IPS DF 6.9 (cell line): ENCODE measurements around the gene RNF208.
A peak's percentile ranks its signal among the peaks of the same experiment; 100 is the strongest.

Source experiments
- DNase-seq: peaks from one replicate; pipeline ENCODE4 v3.0.0-alpha.2; 2013; ENCODE audit warnings: low read depth, low spot score
- H3K27ac ChIP-seq: one replicate; pipeline ENCODE4 v1.5.1; 2013; ENCODE audit warnings: low read length, control low read depth
- H3K27me3 ChIP-seq: 2 replicates; pipeline ENCODE4 v1.6.1; 2013; ENCODE audit warnings: mild to moderate bottlenecking, low read length; ENCODE audit not compliant: control insufficient read depth, insufficient read depth
- H3K36me3 ChIP-seq: 2 replicates; pipeline ENCODE4 v1.6.1; 2013; ENCODE audit warnings: low read length; ENCODE audit not compliant: control insufficient read depth, insufficient read depth
- H3K4me1 ChIP-seq: 2 replicates; pipeline ENCODE4 v1.6.1; 2013; ENCODE audit warnings: low read length; ENCODE audit not compliant: control insufficient read depth, insufficient read depth
- H3K4me3 ChIP-seq: 2 replicates; pipeline ENCODE4 v1.5.1; 2013; ENCODE audit warnings: mild to moderate bottlenecking, low read length
- H3K9me3 ChIP-seq: 2 replicates; pipeline ENCODE4 v1.6.1; 2013; ENCODE audit warnings: low read length, inconsistent platforms; ENCODE audit not compliant: control insufficient read depth, insufficient read depth
- WGBS: extraction: QIAGEN DNeasy Blood & Tissue Kit; methylation state at CpG from one replicate; pipeline ENCODE4 v1.1.7; 2013; ENCODE audit warnings: mixed read lengths, missing lambda C conversion rate; ENCODE audit not compliant: insufficient read length, insufficient coverage; 5-methylcytosine and 5-hydroxymethylcytosine counted together

RNF208 gene

GRCh38 chr9:137189297-137190295 is 32.4 kb downstream of the RNF208 start:
- Histone ChIP-seq H3K36me3 (peaks cover 9% of the 10 kb centered on the region; the same call in 1 of the 2 replicates), H3K4me3 (peak overlapping the region; percentile 95; the same call in 1 of the 2 replicates), H3K4me1 (peaks cover 6% of the 10 kb centered on the region), H3K27ac (no peak overlapping the region), H3K27me3 (no peaks in the 10 kb centered on the region), H3K9me3 (no peaks in the 10 kb centered on the region)
- DNase-seq, result no peak
- WGBS, result no CpG with 5 or more reads among the region's 23 CpGs

- Histone ChIP-seq H3K27me3 (no peaks in the 10 kb centered on the region), H3K27ac (no peak within 1 kb of the TSS), H3K9me3 (no peaks in the 10 kb centered on the region), H3K36me3 (peaks cover 11% of the 10 kb centered on the region), H3K4me1 (peaks cover 6% of the 10 kb centered on the region; the same call in 1 of the 2 replicates), H3K4me3 (peak within 1 kb of the TSS; percentile 95)
- no CpG with 5 or more reads among the region's 98 CpGs for WGBS
- peak; percentile 85 for DNase-seq
Observed at GRCh38 chr9:137188490-137189296, 33.3 kb downstream of the RNF208 start, which contains the start of the genes ANAPC2 and SSNA1. TSS of gene ANAPC2 (minus strand) at chr9:137188560. CDS start at chr9:137188532, 28 bp downstream. TSS of gene SSNA1 (plus strand) at chr9:137188676. CDS start at chr9:137188727, 51 bp downstream.

- Histone ChIP-seq H3K4me1 (peaks cover 6% of the 10 kb centered on the region; the same call in 1 of the 2 replicates), H3K9me3 (no peaks in the 10 kb centered on the region), H3K27me3 (no peaks in the 10 kb centered on the region), H3K36me3 (peaks cover 16% of the 10 kb centered on the region), H3K4me3 (peak overlapping the region; percentile 95), H3K27ac (no peak overlapping the region)
- no CpG with 5 or more reads among the region's 31 CpGs for WGBS
- DNase-seq, result no peak
Observed at GRCh38 chr9:137188086-137188489, 34.0 kb downstream of the RNF208 start.

GRCh38 chr9:137187386-137187785 is 34.7 kb downstream of the RNF208 start:
- no CpG with 5 or more reads among the region's 15 CpGs for WGBS
- peaks cover 6% of the 10 kb centered on the region; the same call in 1 of the 2 replicates for H3K4me1 ChIP-seq
- H3K36me3 ChIP-seq, result peaks cover 22% of the 10 kb centered on the region
- H3K4me3 ChIP-seq, result peak overlapping the region; percentile 95; the same call in 1 of the 2 replicates
- DNase-seq, result no peak
- no peak overlapping the region for H3K27ac ChIP-seq
- no peaks in the 10 kb centered on the region for H3K9me3 ChIP-seq
- no peaks in the 10 kb centered on the region for H3K27me3 ChIP-seq

GRCh38 chr9:137186385-137186784 is 35.7 kb downstream of the RNF208 start:
- H3K9me3 ChIP-seq, result no peaks in the 10 kb centered on the region
- peaks cover 6% of the 10 kb centered on the region; the same call in 1 of the 2 replicates for H3K4me1 ChIP-seq
- H3K27me3 ChIP-seq, result no peaks in the 10 kb centered on the region
- WGBS, result no CpG with 5 or more reads among the region's 6 CpGs
- H3K27ac ChIP-seq, result no peak overlapping the region
- peaks cover 23% of the 10 kb centered on the region for H3K36me3 ChIP-seq
- DNase-seq, result no peak
- no peak overlapping the region for H3K4me3 ChIP-seq

GRCh38 chr9:137185921-137186320 is 36.1 kb downstream of the RNF208 start:
- no peak for DNase-seq
- Histone ChIP-seq H3K36me3 (peaks cover 26% of the 10 kb centered on the region), H3K27ac (no peak overlapping the region), H3K27me3 (no peaks in the 10 kb centered on the region), H3K9me3 (no peaks in the 10 kb centered on the region), H3K4me1 (peaks cover 6% of the 10 kb centered on the region; the same call in 1 of the 2 replicates), H3K4me3 (no peak overlapping the region)
- WGBS, result no CpG with 5 or more reads among the region's 19 CpGs

- no peak for DNase-seq
Observed at GRCh38 chr9:137184881-137185660, 37.0 kb downstream of the RNF208 start.

GRCh38 chr9:137183980-137184595 is 38.0 kb downstream of the RNF208 start:
- H3K27ac ChIP-seq, result no peak overlapping the region
- no CpG with 5 or more reads among the region's 27 CpGs for WGBS
- no peaks in the 10 kb centered on the region; the same call in 1 of the 2 replicates for H3K4me1 ChIP-seq
- peaks cover 31% of the 10 kb centered on the region for H3K36me3 ChIP-seq
- H3K9me3 ChIP-seq, result no peaks in the 10 kb centered on the region
- H3K27me3 ChIP-seq, result no peaks in the 10 kb centered on the region
- DNase-seq, result no peak
- H3K4me3 ChIP-seq, result no peak overlapping the region

More at GRCh38 chr9:137184881-137185660, 37.0 kb downstream of the RNF208 start:
- no peak overlapping the region for H3K4me3 ChIP-seq
- H3K4me1 ChIP-seq, result peaks cover 6% of the 10 kb centered on the region; the same call in 1 of the 2 replicates
- WGBS, result no CpG with 5 or more reads among the region's 48 CpGs
- no peaks in the 10 kb centered on the region for H3K9me3 ChIP-seq
- peaks cover 31% of the 10 kb centered on the region for H3K36me3 ChIP-seq
- H3K27ac ChIP-seq, result no peak overlapping the region
- no peaks in the 10 kb centered on the region for H3K27me3 ChIP-seq

- no peaks in the 10 kb centered on the region for H3K27me3 ChIP-seq
- no peak for DNase-seq
- H3K4me3 ChIP-seq, result no peak overlapping the region
- no peaks in the 10 kb centered on the region for H3K9me3 ChIP-seq
- no peaks in the 10 kb centered on the region; the same call in 1 of the 2 replicates for H3K4me1 ChIP-seq
- H3K36me3 ChIP-seq, result peaks cover 31% of the 10 kb centered on the region
- no CpG with 5 or more reads among the region's 17 CpGs for WGBS
- no peak overlapping the region for H3K27ac ChIP-seq
Observed at GRCh38 chr9:137182836-137183235, 39.2 kb downstream of the RNF208 start.
